Measurements from ENCODE around the gene METAP2.

METAP2 gene

GRCh38 chr12:95553197-95553943 lies 79.4 kb downstream of the METAP2 start:
- DNase-seq, result no peak

- DNase-seq, result no peak
Observed at GRCh38 chr12:95554532-95555071, 80.7 kb downstream of the METAP2 start.

GRCh38 chr12:95557625-95558024 lies 83.7 kb downstream of the METAP2 start:
- DNase-seq, result no peak

All from activated CD8-positive, alpha-beta memory T cell treated with anti-CD3 and anti-CD28 coated beads, Interleukin-2, amount 50 U/mL, for 4 hours (primary cell).